ENCODE measurements around the gene TBC1D22A. TPM values are rescaled to one million over a fixed set of nuclear protein-coding genes. Genes with fewer than 3 reads are reported as not detected.

Gene TBC1D22A
- total RNA-seq, 6 donors from 2014 or later: 27.1 to 48.2 (median 35.3) TPM

- H3K4me3 ChIP-seq: no peak overlapping the region
- DNase-seq (no peak), ATAC-seq (ENCODE audit: low FRiP score in 2 of 2) (no peak)
- H3K4me1 ChIP-seq: peaks cover 43 to 56% (median 47%) of the 10 kb centered on the region in 4 donors
- H3K27me3 ChIP-seq: no peaks in the 10 kb centered on the region
- 87 to 94% methylated on average over 2 of the region's 2 CpGs for WGBS, 2 donors
- H3K9me3 ChIP-seq: peaks cover 0 to 6% (median 2%) of the 10 kb centered on the region in 4 donors
- H3K36me3 ChIP-seq: no peaks in the 10 kb centered on the region
- no peak overlapping the region for H3K27ac ChIP-seq
- TF ChIP-seq POLR2AphosphoS5 (IDR thresholded peaks at IDR 0.05): no peak
- TF ChIP-seq CTCF (IDR thresholded peaks at IDR 0.05): no peak
- no peak for TF ChIP-seq EP300 (IDR thresholded peaks at IDR 0.05)
- TF ChIP-seq POLR2A (IDR thresholded peaks at IDR 0.05): no peak
Observed at GRCh38 chr22:46757104-46757503, 5.3 kb upstream of the TBC1D22A start.

- 20 to 44% methylated on average over 1 of the region's 1 CpG for WGBS, 2 donors
- no peak overlapping the region for H3K4me3 ChIP-seq
- H3K36me3 ChIP-seq: no peaks in the 10 kb centered on the region
- H3K4me1 ChIP-seq: peaks cover 40 to 53% (median 44%) of the 10 kb centered on the region in 4 donors
- TF ChIP-seq EP300 (IDR thresholded peaks at IDR 0.05) (no peak), CTCF (IDR thresholded peaks at IDR 0.05) (no peak), POLR2AphosphoS5 (IDR thresholded peaks at IDR 0.05) (no peak), POLR2A (IDR thresholded peaks at IDR 0.05) (no peak)
- no peaks in the 10 kb centered on the region for H3K27me3 ChIP-seq
- DNase-seq: no peak
- ATAC-seq (ENCODE audit: low FRiP score in 2 of 2): no peak
- peaks cover 0 to 6% (median 2%) of the 10 kb centered on the region in 4 donors for H3K9me3 ChIP-seq
- H3K27ac ChIP-seq: peak overlapping the region; percentile 8 to 59 (median 35)
Observed at GRCh38 chr22:46758121-46758520, 4.3 kb upstream of the TBC1D22A start.

- 39 to 41% methylated on average over 6 of the region's 6 CpGs for WGBS, 2 donors
- H3K4me1 ChIP-seq: peaks cover 39 to 53% (median 42%) of the 10 kb centered on the region in 4 donors
- no peak overlapping the region for H3K4me3 ChIP-seq
- no peak for TF ChIP-seq POLR2A (IDR thresholded peaks at IDR 0.05)
- peak; percentile 54 to 80 (median 62) for TF ChIP-seq CTCF (IDR thresholded peaks at IDR 0.05)
- no peak for TF ChIP-seq POLR2AphosphoS5 (IDR thresholded peaks at IDR 0.05)
- H3K27ac ChIP-seq: peak overlapping the region in 3 of 4 donors; percentile 32 to 59 (median 46)
- ATAC-seq (ENCODE audit: low FRiP score in 2 of 2) (peak in 1 of 2 donors; percentile 74), DNase-seq (peak in 1 of 2 donors; percentile 78)
- no peaks in the 10 kb centered on the region for H3K36me3 ChIP-seq
- H3K9me3 ChIP-seq: peaks cover 0 to 6% (median 2%) of the 10 kb centered on the region in 4 donors
- no peaks in the 10 kb centered on the region for H3K27me3 ChIP-seq
Observed at GRCh38 chr22:46758867-46759290, 3.6 kb upstream of the TBC1D22A start.

GRCh38 chr22:46761017-46761416, 1.4 kb upstream of the TBC1D22A start:
- DNase-seq: no peak
- Histone ChIP-seq H3K9me3 (peaks cover 0 to 4% (median under 1%) of the 10 kb centered on the region in 4 donors), H3K27me3 (no peaks in the 10 kb centered on the region), H3K4me3 (peak overlapping the region in 1 of 4 donors; percentile 74), H3K27ac (peak overlapping the region in 3 of 4 donors; percentile 95 to 99 (median 96)), H3K36me3 (no peaks in the 10 kb centered on the region), H3K4me1 (peaks cover 35 to 54% (median 38%) of the 10 kb centered on the region in 4 donors)
- WGBS, 2 donors: 79 to 88% methylated on average over 6 of the region's 6 CpGs
- no peak for TF ChIP-seq EP300 (IDR thresholded peaks at IDR 0.05)
- TF ChIP-seq POLR2AphosphoS5 (IDR thresholded peaks at IDR 0.05): no peak
- TF ChIP-seq CTCF (IDR thresholded peaks at IDR 0.05): no peak
- no peak for TF ChIP-seq POLR2A (IDR thresholded peaks at IDR 0.05)
- ATAC-seq (ENCODE audit: low FRiP score in 2 of 2): no peak

Measured in upper lobe of left lung (tissue), 6 donors.